ENCODE data around the gene TFCP2.

The TFCP2 gene

GRCh38 chr12:51183349-51183748 is 10.4 kb upstream of the TFCP2 start:
- TF ChIP-seq CTCF (conservative IDR thresholded peaks at IDR 0.05; ENCODE audit: control insufficient read depth, insufficient read depth, low read depth, low read length) = no peak
- no peak for DNase-seq (ENCODE audit: low read depth)
- H3K4me3 ChIP-seq (ENCODE audit: control insufficient read depth, low read depth, low read length) = no peak overlapping the region

- DNase-seq (ENCODE audit: low read depth) = no peak
- no peak for TF ChIP-seq CTCF (conservative IDR thresholded peaks at IDR 0.05; ENCODE audit: control insufficient read depth, insufficient read depth, low read depth, low read length)
- H3K4me3 ChIP-seq (ENCODE audit: control insufficient read depth, low read depth, low read length) = no peak overlapping the region
Observed at GRCh38 chr12:51181558-51181957, 8.6 kb upstream of the TFCP2 start.

- TF ChIP-seq CTCF (conservative IDR thresholded peaks at IDR 0.05; ENCODE audit: control insufficient read depth, insufficient read depth, low read depth, low read length) = no peak
- no peak for DNase-seq (ENCODE audit: low read depth)
- H3K4me3 ChIP-seq (ENCODE audit: control insufficient read depth, low read depth, low read length) = no peak overlapping the region
Observed at GRCh38 chr12:51177897-51178296, 5.0 kb upstream of the TFCP2 start.

GRCh38 chr12:51174501-51174900 is 1.6 kb upstream of the TFCP2 start:
- no peak for TF ChIP-seq CTCF (conservative IDR thresholded peaks at IDR 0.05; ENCODE audit: control insufficient read depth, insufficient read depth, low read depth, low read length)
- no peak overlapping the region for H3K4me3 ChIP-seq (ENCODE audit: control insufficient read depth, low read depth, low read length)
- no peak for DNase-seq (ENCODE audit: low read depth)

- peak; percentile 49 for DNase-seq (ENCODE audit: low read depth)
- no peak for TF ChIP-seq CTCF (conservative IDR thresholded peaks at IDR 0.05; ENCODE audit: control insufficient read depth, insufficient read depth, low read depth, low read length)
Observed at GRCh38 chr12:51171884-51172514, 936 bp downstream of the TFCP2 start.

GRCh38 chr12:51163795-51164194 is 9.1 kb downstream of the TFCP2 start:
- no peak overlapping the region for H3K4me3 ChIP-seq (ENCODE audit: control insufficient read depth, low read depth, low read length)
- no peak for TF ChIP-seq CTCF (conservative IDR thresholded peaks at IDR 0.05; ENCODE audit: control insufficient read depth, insufficient read depth, low read depth, low read length)
- DNase-seq (ENCODE audit: low read depth) = no peak

More at GRCh38 chr12:51171884-51172514, 936 bp downstream of the TFCP2 start:
- H3K4me3 ChIP-seq (ENCODE audit: control insufficient read depth, low read depth, low read length) = peak overlapping the region; percentile 96

- no peak overlapping the region for H3K4me3 ChIP-seq (ENCODE audit: control insufficient read depth, low read depth, low read length)
- TF ChIP-seq CTCF (conservative IDR thresholded peaks at IDR 0.05; ENCODE audit: control insufficient read depth, insufficient read depth, low read depth, low read length) = no peak
- DNase-seq (ENCODE audit: low read depth) = no peak
Observed at GRCh38 chr12:51162217-51162616, 10.7 kb downstream of the TFCP2 start.
